ENCODE measurements around the gene CTNNAL1. TPM values are rescaled to one million over a fixed set of nuclear protein-coding genes. Genes with fewer than 3 reads are reported as not detected.

CTNNAL1 gene
- total and polyA plus RNA-seq, 9 of the 15 experiments (the other 6 are each of a cell fraction or from before 2014, with no cell fraction given) = 23.2 to 78.0 (median 46.7) TPM

GRCh38 chr9:109030426-109030825, 17.1 kb upstream of the CTNNAL1 start:
- DNase-seq (ENCODE audit: extremely low read depth in 1 of 4, low spot score in 3 of 4) (no peak), FAIRE-seq (no peak), ATAC-seq (no peak)
- no peak overlapping the region for H2AFZ ChIP-seq (ENCODE audit: low read depth, low read length)
- no peaks in the 10 kb centered on the region for H3K27me3 ChIP-seq (ENCODE audit: control insufficient read depth in 2 of 2, insufficient read depth in 2 of 2, low read length in 2 of 2)
- H3K9me3 ChIP-seq (replicated peaks; ENCODE audit: control insufficient read depth, insufficient read depth, low read depth, low read length) = no peaks in the 10 kb centered on the region
- H3K9me1 ChIP-seq (ENCODE audit: control insufficient read depth, insufficient read depth, low read length) = no peaks in the 10 kb centered on the region
- BruUV-seq (replicated peaks) = no TSS peak
- H3K79me2 ChIP-seq (ENCODE audit: control insufficient read depth, insufficient read depth, low read length) = no peaks in the 10 kb centered on the region
- POLR2A ChIA-PET = no interaction called here
- H3K36me3 ChIP-seq (ENCODE audit: control insufficient read depth, insufficient read depth, low read length) = peaks cover 53% of the 10 kb centered on the region
- no peaks in the 10 kb centered on the region for H3K4me1 ChIP-seq (replicated peaks in 1 of 2; ENCODE audit: control insufficient read depth in 2 of 2, insufficient read depth in 2 of 2, low read length in 2 of 2)
- TF ChIP-seq E2F8 (IDR thresholded peaks at IDR 0.05; ENCODE audit: low read depth, partially characterized antibody) (no peak), NR4A1 (CRISPR knock-in tag; IDR thresholded peaks at IDR 0.05) (no peak), NR4A1 (tag; IDR thresholded peaks at IDR 0.05) (no peak), RUNX1 (IDR thresholded peaks at IDR 0.05; ENCODE audit: low read depth) (no peak), TSHZ1 (CRISPR knock-in tag; IDR thresholded peaks at IDR 0.05) (no peak), ZFX (CRISPR knock-in tag; IDR thresholded peaks at IDR 0.05) (no peak), MIER1 (IDR thresholded peaks at IDR 0.05; ENCODE audit: low read depth) (no peak), ZNF324 (CRISPR knock-in tag; IDR thresholded peaks at IDR 0.05) (no peak), ZKSCAN3 (CRISPR knock-in tag; IDR thresholded peaks at IDR 0.05) (no peak), ZNF707 (CRISPR knock-in tag; conservative IDR thresholded peaks at IDR 0.05) (no peak), ZNF586 (CRISPR knock-in tag; conservative IDR thresholded peaks at IDR 0.05) (no peak), ZNF217 (CRISPR knock-in tag; IDR thresholded peaks at IDR 0.05) (no peak), HDAC2 (IDR thresholded peaks at IDR 0.05) (no peak), SPI1 (IDR thresholded peaks at IDR 0.05; ENCODE audit: borderline replicate concordance, low read depth, low read length) (no peak), EGR1 (conservative IDR thresholded peaks at IDR 0.05) (no peak), DIDO1 (tag; IDR thresholded peaks at IDR 0.05; ENCODE audit: low read depth) (no peak), EP400 (IDR thresholded peaks at IDR 0.05) (no peak), ESRRB (CRISPR knock-in tag; IDR thresholded peaks at IDR 0.05; ENCODE audit: borderline replicate concordance) (no peak), TCF7L2 (IDR thresholded peaks at IDR 0.05; ENCODE audit: low read depth, low read length) (no peak), ZNF197 (CRISPR knock-in tag; IDR thresholded peaks at IDR 0.05; ENCODE audit: low read depth) (no peak)
- H3K4me2 ChIP-seq (ENCODE audit: insufficient read depth, low read length) = no peak overlapping the region
- in situ Hi-C loops (cut with MboI) (no loop called here), intact Hi-C loops (cut with micrococcal nuclease) (no loop called here)
- no peak overlapping the region for H3K27ac ChIP-seq (ENCODE audit: extremely low read depth, low read depth, low read length)
- CTCF ChIA-PET (ENCODE audit: low intra/inter-chr PET ratio) = interaction anchor here (0.6 kb wide), 1 partner anchor 41 kb away, joined by 3 read pairs; no protein-coding TSS in a partner anchor
- no peak overlapping the region for H3K9ac ChIP-seq (ENCODE audit: insufficient read depth in 1 of 2, low read depth in 2 of 2, low read length in 2 of 2)
- no peaks in the 10 kb centered on the region for H4K20me1 ChIP-seq (replicated peaks; ENCODE audit: control insufficient read depth, insufficient read depth, low read length)
- 73% methylated on average over 4 of the region's 4 CpGs for WGBS (ENCODE audit: insufficient coverage, low coverage, missing lambda C conversion rate)
- no peak overlapping the region for H3K4me3 ChIP-seq
